ENCODE data around the gene CYB5R2.

The CYB5R2 gene

GRCh38 chr11:7636350-7636749 is 37.0 kb downstream of the CYB5R2 start:
- DNase-seq, result no peak

GRCh38 chr11:7635708-7636107 is 37.6 kb downstream of the CYB5R2 start:
- DNase-seq, result no peak

GRCh38 chr11:7635137-7635536 is 38.2 kb downstream of the CYB5R2 start:
- no peak for DNase-seq

DNA sequence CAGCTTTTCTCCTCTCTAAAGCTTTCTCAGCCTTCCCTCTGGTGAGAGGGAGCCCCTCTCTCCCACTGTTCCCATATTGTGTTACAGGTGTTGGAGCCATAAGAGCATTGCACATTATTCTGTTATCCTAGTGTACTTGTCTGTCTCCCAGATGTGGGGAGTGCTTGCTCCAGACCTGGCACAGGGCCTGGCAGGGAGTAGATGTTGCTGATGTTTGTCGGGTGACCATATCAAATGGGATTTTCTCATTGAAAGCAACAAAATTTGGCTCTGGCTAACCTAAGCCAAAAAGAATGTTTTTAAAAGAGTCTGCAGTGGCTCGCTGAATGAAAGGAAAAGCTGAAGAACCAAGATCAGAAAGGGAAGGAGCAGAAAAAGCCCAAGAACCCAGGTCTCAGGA is 41.1 kb downstream of the CYB5R2 start:
- no peak for DNase-seq

- no peak for DNase-seq
Observed at GRCh38 chr11:7630002-7630401, 43.3 kb downstream of the CYB5R2 start.

- no peak for DNase-seq
Observed at GRCh38 chr11:7628660-7629059, 44.6 kb downstream of the CYB5R2 start.

GRCh38 chr11:7622721-7623120 is 50.6 kb downstream of the CYB5R2 start:
- no peak for DNase-seq

DNA sequence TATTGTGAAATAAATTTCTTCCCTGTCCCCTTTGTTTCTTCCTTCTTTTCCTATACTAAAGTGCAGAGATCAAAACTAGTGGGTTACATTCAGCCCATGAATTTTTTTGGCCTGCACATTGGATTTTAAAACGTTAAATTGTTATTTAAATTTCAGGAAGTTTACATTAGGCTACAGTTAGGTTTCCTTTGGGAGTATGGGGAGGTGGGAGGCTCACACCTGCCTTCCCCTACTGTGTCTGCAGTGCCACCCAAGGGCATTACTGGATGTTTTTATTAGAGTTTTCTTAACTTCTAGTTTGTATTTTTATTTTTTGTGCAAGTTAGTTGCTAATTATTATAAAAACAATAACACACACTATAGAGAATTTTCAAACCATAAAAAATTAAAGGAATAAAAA is 51.7 kb downstream of the CYB5R2 start:
- DNase-seq, result no peak

- no peak for DNase-seq
Observed at GRCh38 chr11:7621090-7621489, 52.2 kb downstream of the CYB5R2 start.

DNA sequence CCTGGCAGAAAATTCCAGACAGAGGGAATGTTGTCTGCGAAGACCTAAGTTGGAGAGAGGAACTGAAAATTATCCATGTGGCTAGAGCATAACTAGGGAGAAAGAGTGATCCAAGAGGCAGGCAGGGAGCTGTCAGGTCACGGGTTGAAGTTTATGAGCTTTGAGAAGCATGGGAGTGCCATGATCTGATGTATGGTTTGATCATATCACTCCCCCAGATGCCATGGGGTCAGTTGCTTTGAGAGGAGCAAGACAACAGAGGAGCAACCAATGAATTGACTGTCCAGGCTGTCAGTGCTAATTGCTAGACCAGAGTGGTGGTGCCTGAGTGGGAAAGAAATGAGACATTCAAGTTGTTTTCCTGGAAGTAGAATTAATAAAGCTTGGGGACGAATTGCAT is 54.0 kb downstream of the CYB5R2 start:
- no peak for DNase-seq

- no peak for DNase-seq
Observed at GRCh38 chr11:7617032-7617431, 56.3 kb downstream of the CYB5R2 start.

Measured in activated T-cell treated with anti-CD3 and anti-CD28 coated beads, Interleukin-2, amount 50 U/mL, for 1 hour (primary cell).